Muscle of leg (tissue), 11 donors: Measurements from ENCODE around the gene VEZF1. TPM values are rescaled to one million over a fixed set of nuclear protein-coding genes. Genes with fewer than 3 reads are reported as not detected.

Experiments
- DNase-seq: peaks from one replicate; pipeline ENCODE4 v3.0.0; 2013
- H3K27ac ChIP-seq: one replicate; pipeline ENCODE4 v1.5.1; 2013; ENCODE audit warnings: mild to moderate bottlenecking, low read length, control low read depth
- H3K27me3 ChIP-seq: one replicate; pipeline ENCODE4 v1.6.1; 2013; ENCODE audit warnings: low read length; ENCODE audit not compliant: control insufficient read depth, insufficient read depth
- H3K36me3 ChIP-seq: one replicate; pipeline ENCODE4 v1.6.1; 2013; ENCODE audit warnings: low read length; ENCODE audit not compliant: control insufficient read depth, insufficient read depth
- H3K4me1 ChIP-seq: one replicate; pipeline ENCODE4 v1.6.1; 2013; ENCODE audit warnings: low read length; ENCODE audit not compliant: control insufficient read depth, insufficient read depth
- H3K4me3 ChIP-seq: one replicate; pipeline ENCODE4 v1.5.1; 2013; ENCODE audit warnings: low read length, control low read depth
- H3K9me3 ChIP-seq: replicated peaks from 2 replicates; pipeline ENCODE4 v1.6.1; 2013; ENCODE audit warnings: low read depth, low read length; ENCODE audit not compliant: control insufficient read depth
- WGBS: methylation state at CpG from one replicate; pipeline ENCODE4 v1.1.5; 2013; ENCODE audit warnings: missing lambda C conversion rate; ENCODE audit not compliant: insufficient coverage; 5-methylcytosine and 5-hydroxymethylcytosine counted together
- polyA plus RNA-seq, 8 donors: library from polyadenylated mRNA; unstranded; fragments of 120-200 nt; gene quantifications; one replicate each; pipeline versions ENCODE4 v1.2.1 to v1.2.3, GENCODE V29; 2013; ENCODE audit warnings: inconsistent platforms in 1 of 8, low replicate concordance in 1 of 8; ENCODE audit not compliant: insufficient read length in 8 of 8, insufficient read depth in 1 of 8
- total RNA-seq: library from RNA; stranded (reverse); fragments of 120-200 nt; gene quantifications from one replicate; pipeline ENCODE4 v1.2.4, GENCODE V29; 2013

Gene VEZF1
- total and polyA plus RNA-seq, 9 donors = 36.7 to 54.7 (median 45.6) TPM

DNA sequence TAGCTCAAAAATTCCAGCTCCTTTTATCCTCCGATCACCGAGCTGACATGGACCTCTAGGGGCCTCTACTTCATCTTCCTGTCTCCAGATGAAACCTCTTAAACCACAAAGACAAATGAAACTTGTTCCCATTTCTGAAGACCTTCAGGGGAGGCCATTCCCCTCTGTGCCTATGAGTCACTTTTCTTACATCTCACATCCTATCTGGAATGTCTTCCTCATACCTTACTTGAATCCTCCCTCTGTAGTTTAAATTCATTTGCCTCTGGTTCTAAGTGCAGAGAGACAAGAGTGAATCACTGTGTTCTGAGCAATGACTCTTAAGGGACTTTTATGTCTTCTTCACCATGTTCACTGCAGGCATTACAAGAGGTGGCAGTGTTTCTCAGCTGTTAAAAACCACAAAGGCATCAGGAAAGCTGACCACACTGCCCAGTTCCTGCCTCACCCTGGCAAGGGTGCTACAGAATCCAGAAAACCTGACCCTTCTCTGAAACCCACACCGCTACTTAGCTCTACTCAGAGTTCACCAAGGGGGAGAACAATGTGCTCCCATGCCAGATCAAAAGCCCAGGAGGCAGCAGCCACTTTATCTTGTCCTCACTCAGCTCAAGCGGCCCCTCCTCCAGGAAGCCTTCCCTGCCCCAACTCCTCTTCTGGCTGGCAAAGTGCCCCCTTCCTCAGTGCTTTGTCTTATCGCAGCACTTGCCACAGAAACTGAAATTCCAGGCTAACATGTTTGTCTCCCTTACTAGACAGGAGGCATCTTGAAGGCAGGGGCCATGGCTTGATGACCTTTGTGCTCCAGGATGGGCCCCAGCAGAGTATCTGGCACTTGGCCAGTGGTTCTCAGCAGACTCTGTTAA is 39.3 kb downstream of the VEZF1 start:
- Histone ChIP-seq H3K27me3 (no peaks in the 10 kb centered on the region), H3K4me3 (no peak overlapping the region), H3K4me1 (peaks cover 74% of the 10 kb centered on the region), H3K36me3 (peaks cover 5% of the 10 kb centered on the region), H3K9me3 (no peaks in the 10 kb centered on the region), H3K27ac (peak overlapping the region; percentile 67)
- WGBS = 52% methylated on average over 5 of the region's 5 CpGs
- no peak for DNase-seq

DNA sequence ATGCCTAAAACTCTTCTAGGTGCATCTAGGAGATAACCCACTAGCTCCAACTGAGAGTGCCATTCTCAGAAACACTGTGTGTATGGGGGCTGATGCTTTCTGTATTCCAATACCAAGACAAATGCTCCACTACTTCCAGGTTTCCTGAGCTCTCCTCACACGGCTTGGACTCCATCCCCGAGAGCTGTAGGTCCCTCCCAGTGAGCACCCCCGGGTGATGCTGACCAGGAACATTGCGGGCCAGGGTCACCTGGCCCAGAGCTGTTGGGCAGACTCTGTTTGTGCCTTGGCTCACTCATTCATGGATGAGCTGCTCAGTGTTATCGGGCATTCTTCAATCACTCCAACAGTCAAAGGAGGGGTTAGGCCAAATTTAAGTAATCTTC is 39.9 kb downstream of the VEZF1 start:
- no peak for DNase-seq
- H3K36me3 ChIP-seq = peaks cover 2% of the 10 kb centered on the region
- WGBS = 39% methylated on average over 2 of the region's 5 CpGs
- H3K4me1 ChIP-seq = peaks cover 74% of the 10 kb centered on the region
- H3K27ac ChIP-seq = peak overlapping the region; percentile 43
- H3K9me3 ChIP-seq = no peaks in the 10 kb centered on the region
- H3K27me3 ChIP-seq = no peaks in the 10 kb centered on the region
- H3K4me3 ChIP-seq = no peak overlapping the region

DNA sequence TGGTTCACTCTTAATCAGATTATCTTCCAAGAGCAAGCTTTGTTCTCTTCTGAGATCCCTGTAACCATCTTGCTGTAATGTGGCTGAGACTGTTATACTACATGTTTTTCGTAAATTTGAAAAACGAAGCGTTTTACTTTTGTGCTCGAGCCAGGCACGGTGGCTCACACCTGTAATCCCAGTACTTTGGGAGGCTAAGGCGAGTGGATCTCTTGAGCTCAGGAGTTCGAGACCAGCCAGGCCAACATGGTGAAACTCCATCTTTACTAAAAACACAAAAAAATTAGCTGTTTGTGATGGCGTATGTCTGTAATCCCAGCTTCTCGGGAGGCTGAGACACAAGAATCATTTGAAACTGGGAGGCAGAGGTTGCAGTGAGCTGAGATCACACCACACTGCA is 40.7 kb downstream of the VEZF1 start:
- H3K4me3 ChIP-seq = no peak overlapping the region
- WGBS = 69% methylated on average over 5 of the region's 9 CpGs
- no peaks in the 10 kb centered on the region for H3K9me3 ChIP-seq
- peaks cover 2% of the 10 kb centered on the region for H3K36me3 ChIP-seq
- no peak for DNase-seq
- no peaks in the 10 kb centered on the region for H3K27me3 ChIP-seq
- H3K4me1 ChIP-seq = peaks cover 73% of the 10 kb centered on the region
- H3K27ac ChIP-seq = peak overlapping the region; percentile 86

DNA sequence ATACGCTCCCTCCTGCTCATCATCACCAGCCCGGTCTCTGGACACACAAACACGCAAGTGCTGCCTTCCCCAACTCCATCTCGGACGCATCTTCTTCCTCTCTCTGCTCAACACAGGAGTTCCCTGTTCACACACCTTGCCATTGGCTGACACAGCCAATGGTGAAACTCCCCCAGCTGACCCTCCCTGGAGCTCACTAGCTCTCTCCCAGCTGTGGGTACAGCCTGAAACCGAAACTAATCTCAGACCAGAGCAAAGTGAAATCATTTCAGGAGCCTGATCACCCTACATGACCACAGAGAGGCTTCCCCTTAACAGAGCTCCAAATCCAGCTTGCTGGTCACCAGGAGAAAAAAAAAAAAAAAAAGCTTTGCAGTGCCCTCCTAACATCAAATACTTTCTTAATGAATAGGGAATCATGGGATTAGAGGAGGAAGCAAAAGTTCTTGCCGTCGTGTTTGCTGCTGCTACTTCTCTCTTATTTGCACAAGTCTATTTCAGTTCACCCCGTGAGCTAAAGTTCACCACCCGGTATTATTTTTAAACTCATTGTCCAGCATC is 41.2 kb downstream of the VEZF1 start:
- Histone ChIP-seq H3K27me3 (no peaks in the 10 kb centered on the region), H3K27ac (peak overlapping the region; percentile 86), H3K4me3 (peak overlapping the region; percentile 18), H3K36me3 (peaks cover 2% of the 10 kb centered on the region), H3K4me1 (peaks cover 77% of the 10 kb centered on the region), H3K9me3 (no peaks in the 10 kb centered on the region)
- peak; percentile 80 for DNase-seq
- 23% methylated on average over 4 of the region's 10 CpGs for WGBS

DNA sequence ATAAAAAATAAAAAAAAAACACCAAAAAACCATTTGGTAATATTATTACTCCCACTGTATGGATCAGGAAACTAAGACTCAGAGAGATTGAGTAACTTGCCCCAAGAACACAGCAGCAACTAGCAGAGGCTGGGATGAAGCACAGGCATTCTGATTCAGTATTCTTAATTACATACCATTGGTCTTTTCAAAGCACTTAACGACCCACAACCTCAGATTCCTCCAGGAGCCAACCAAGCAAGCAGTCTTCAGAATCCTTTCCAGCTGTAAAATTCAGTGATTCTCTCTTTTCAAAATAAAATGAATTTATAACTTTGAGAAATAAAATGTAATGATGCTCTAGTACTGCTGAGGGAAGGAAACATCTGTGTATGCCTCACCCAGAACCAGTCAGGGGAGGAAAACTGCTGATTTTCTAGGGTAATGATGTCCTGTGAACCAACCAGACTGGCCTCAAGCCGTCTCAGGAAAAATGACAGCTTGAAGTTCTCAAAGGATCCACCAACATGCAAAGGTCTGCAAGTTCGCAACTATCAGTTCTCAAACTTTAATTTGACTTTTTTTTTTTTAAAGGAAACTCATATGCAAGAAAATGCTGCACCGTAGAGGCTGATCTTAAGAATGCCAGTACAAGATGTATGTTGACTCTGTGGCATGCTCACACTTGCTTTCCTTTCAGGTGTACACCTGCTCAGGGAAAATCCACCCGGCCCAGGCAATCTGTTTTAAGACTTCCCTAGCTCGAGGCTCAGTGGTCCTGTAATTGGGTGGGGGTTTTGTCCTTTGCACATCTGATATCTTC is 41.9 kb downstream of the VEZF1 start:
- H3K27me3 ChIP-seq = no peaks in the 10 kb centered on the region
- H3K27ac ChIP-seq = peak overlapping the region; percentile 86
- DNase-seq = no peak
- H3K36me3 ChIP-seq = peaks cover 2% of the 10 kb centered on the region
- 40% methylated on average over 1 of the region's 6 CpGs for WGBS
- peak overlapping the region; percentile 18 for H3K4me3 ChIP-seq
- H3K9me3 ChIP-seq = no peaks in the 10 kb centered on the region
- peaks cover 82% of the 10 kb centered on the region for H3K4me1 ChIP-seq

DNA sequence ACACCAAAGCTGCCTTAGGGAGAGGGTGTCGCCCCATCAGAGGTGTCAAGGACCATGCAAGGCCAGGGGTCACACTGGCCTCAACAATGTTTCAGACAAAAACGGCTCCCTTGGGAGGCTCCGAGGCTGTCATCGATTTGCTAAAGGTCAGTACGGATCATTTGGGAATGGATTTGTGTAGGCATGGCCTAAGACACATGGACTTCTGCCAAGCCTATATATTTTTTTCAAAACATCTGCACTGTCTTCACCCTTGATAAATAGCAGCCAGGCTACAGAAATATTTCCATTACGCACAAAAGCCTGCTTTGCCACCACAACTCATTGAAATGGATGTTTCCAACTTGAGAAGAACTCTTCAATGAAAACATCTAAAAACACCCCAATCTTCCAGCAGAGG is 43.1 kb downstream of the VEZF1 start:
- Histone ChIP-seq H3K9me3 (no peaks in the 10 kb centered on the region), H3K27me3 (no peaks in the 10 kb centered on the region), H3K36me3 (peaks cover 2% of the 10 kb centered on the region), H3K4me3 (no peak overlapping the region), H3K4me1 (peaks cover 87% of the 10 kb centered on the region), H3K27ac (peak overlapping the region; percentile 1)
- DNase-seq = no peak
- WGBS = 63% methylated on average over 3 of the region's 6 CpGs

DNA sequence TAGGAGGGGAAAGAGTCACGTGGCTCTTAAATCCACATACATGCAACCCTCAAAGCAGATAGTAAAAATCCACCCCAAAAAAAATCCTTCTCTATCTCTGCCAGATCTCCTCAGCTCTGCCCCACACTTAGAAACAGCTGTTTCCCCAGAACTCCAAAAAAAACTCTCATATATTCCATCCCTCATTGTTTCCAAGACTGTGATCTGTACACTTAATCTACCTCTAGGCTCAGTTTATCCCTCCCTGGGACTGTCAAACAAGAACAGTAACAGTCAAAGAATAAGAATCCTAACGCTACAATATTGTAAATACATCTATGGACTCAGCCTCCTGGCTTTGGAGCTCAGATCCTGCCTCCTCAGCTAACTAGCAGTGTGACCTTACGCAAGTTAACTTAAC is 44.4 kb downstream of the VEZF1 start:
- no CpG with 5 or more reads among the region's 3 CpGs for WGBS
- Histone ChIP-seq H3K27ac (peak overlapping the region; percentile 79), H3K9me3 (no peaks in the 10 kb centered on the region), H3K27me3 (no peaks in the 10 kb centered on the region), H3K36me3 (peaks cover 2% of the 10 kb centered on the region), H3K4me1 (peaks cover 85% of the 10 kb centered on the region), H3K4me3 (no peak overlapping the region)
- DNase-seq = peak; percentile 81

DNA sequence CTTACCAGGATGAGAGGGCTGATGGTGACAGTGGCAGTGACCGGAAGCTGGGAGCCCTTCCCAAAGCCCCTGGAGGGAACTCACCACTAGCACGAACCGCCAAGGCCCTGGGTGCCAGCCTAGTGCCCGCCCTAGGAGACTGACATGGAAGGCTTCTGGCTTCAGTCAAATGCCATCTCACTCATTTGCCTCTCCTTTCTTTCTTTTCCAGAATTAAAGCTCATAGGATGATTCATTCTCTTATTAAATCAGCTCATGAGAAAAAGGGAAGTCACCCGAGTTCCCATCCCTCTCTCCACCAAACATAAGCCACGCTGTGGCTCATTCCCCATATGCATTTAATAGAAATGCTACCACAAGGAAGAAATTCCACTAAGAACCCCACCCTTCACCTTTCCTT is 44.9 kb downstream of the VEZF1 start:
- no peak overlapping the region for H3K4me3 ChIP-seq
- WGBS = 66% methylated on average over 4 of the region's 6 CpGs
- H3K4me1 ChIP-seq = peaks cover 83% of the 10 kb centered on the region
- H3K36me3 ChIP-seq = peaks cover 1% of the 10 kb centered on the region
- peak overlapping the region; percentile 43 for H3K27ac ChIP-seq
- H3K9me3 ChIP-seq = no peaks in the 10 kb centered on the region
- no peak for DNase-seq
- no peaks in the 10 kb centered on the region for H3K27me3 ChIP-seq

DNA sequence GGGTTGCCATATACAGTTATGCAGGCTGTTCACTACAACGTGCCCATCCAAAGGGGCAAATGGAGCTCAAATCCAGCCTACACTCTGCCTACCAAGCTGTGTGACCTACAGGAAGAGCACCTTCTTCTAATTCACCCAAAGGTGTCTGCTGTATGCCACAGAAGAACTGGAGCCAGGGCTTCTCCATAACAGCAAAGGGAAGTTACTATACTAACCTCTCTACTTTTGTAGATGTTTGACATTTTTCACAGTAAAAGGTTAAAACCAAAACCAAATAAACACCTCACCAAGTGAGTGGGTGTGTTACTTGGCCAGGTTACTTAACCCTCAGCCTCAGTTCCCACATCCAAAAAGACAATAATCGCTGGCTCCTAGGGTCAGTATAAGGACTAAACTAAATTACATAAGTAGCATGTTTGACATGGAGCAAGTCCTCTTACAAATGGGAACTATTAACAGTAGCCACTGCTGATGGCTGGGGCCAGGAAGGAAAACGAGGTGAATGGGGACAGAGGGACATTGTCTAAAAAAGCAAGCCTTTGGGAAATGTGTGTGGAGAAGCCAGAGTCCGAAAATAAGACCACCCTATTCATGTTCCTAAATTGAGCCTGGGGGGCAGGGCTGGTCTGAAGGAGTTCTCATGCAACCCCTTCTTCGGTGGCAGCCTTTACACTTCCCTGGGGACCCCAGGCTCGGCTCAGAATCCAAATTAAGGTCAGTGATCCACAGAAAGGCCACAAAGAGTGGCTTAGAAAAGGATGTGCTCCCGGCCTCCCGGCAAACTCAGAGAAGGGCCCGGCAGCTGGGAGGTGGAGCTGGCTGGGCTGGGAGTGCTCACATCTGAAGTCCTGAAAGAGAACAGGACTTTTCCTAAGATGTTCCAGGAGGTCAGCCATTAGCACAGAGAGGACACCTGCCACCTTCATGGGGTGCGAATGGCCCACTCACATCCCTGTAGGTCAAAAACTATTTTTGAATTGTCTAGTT is 46.4 kb downstream of the VEZF1 start:
- Histone ChIP-seq H3K27me3 (no peaks in the 10 kb centered on the region), H3K27ac (peak overlapping the region; percentile 83), H3K4me1 (peaks cover 80% of the 10 kb centered on the region), H3K36me3 (no peaks in the 10 kb centered on the region), H3K4me3 (no peak overlapping the region), H3K9me3 (no peaks in the 10 kb centered on the region)
- peak; percentile 45 for DNase-seq
- WGBS = 32% methylated on average over 5 of the region's 10 CpGs
